Measurements from ENCODE around the gene LRCH1. TPM values are rescaled to one million over a fixed set of nuclear protein-coding genes. Genes with fewer than 3 reads are reported as not detected.

Gene LRCH1
- total and polyA plus RNA-seq, 10 of the 15 experiments (the other 5 are each of a cell fraction or from before 2014, with no cell fraction given), result 5.3 to 48.9 (median 14.4) TPM

- no peak for TF ChIP-seq ZSCAN29 (IDR thresholded peaks at IDR 0.05)
- no peak for TF ChIP-seq POU2F2 (IDR thresholded peaks at IDR 0.05; ENCODE audit: borderline replicate concordance, low read depth, low read length)
- no peak for TF ChIP-seq SREBF2 (IDR thresholded peaks at IDR 0.05; ENCODE audit: low read length)
- no peak for TF ChIP-seq PAX8 (IDR thresholded peaks at IDR 0.05)
- TF ChIP-seq JUNB (IDR thresholded peaks at IDR 0.05), result no peak
- no peak for TF ChIP-seq PML (IDR thresholded peaks at IDR 0.05; ENCODE audit: low read length)
- no peak for TF ChIP-seq EP300 (IDR thresholded peaks at IDR 0.05; ENCODE audit: borderline replicate concordance in 1 of 2, control insufficient read depth in 1 of 2, low read depth in 2 of 2, low read length in 2 of 2)
- no peak for TF ChIP-seq WRNIP1 (IDR thresholded peaks at IDR 0.05; ENCODE audit: borderline replicate concordance, low read depth, low read length)
- TF ChIP-seq DPF2 (IDR thresholded peaks at IDR 0.05), result no peak
- TF ChIP-seq BHLHE40 (IDR thresholded peaks at IDR 0.05; ENCODE audit: borderline replicate concordance in 1 of 2, low read depth in 2 of 2, low read length in 1 of 2), result peak; percentile 63 to 77; a peak in 3 of 4 replicates
- no peak for TF ChIP-seq FOXM1 (IDR thresholded peaks at IDR 0.05; ENCODE audit: low read depth, low read length)
- no peak for TF ChIP-seq TCF7 (IDR thresholded peaks at IDR 0.05; ENCODE audit: borderline replicate concordance)
- TF ChIP-seq ZBTB11 (CRISPR knock-in tag; IDR thresholded peaks at IDR 0.05), result no peak
- TF ChIP-seq NR2C1 (IDR thresholded peaks at IDR 0.05), result no peak
- no peak for TF ChIP-seq MYC (IDR thresholded peaks at IDR 0.05; ENCODE audit: insufficient read depth, insufficient read length, insufficient replicate concordance, low read length, severe bottlenecking)
- no peak for TF ChIP-seq RFX5 (IDR thresholded peaks at IDR 0.05; ENCODE audit: low read depth, low read length)
- TF ChIP-seq SIN3A (IDR thresholded peaks at IDR 0.05; ENCODE audit: low read depth, low read length), result no peak
- TF ChIP-seq, protein P1, sequence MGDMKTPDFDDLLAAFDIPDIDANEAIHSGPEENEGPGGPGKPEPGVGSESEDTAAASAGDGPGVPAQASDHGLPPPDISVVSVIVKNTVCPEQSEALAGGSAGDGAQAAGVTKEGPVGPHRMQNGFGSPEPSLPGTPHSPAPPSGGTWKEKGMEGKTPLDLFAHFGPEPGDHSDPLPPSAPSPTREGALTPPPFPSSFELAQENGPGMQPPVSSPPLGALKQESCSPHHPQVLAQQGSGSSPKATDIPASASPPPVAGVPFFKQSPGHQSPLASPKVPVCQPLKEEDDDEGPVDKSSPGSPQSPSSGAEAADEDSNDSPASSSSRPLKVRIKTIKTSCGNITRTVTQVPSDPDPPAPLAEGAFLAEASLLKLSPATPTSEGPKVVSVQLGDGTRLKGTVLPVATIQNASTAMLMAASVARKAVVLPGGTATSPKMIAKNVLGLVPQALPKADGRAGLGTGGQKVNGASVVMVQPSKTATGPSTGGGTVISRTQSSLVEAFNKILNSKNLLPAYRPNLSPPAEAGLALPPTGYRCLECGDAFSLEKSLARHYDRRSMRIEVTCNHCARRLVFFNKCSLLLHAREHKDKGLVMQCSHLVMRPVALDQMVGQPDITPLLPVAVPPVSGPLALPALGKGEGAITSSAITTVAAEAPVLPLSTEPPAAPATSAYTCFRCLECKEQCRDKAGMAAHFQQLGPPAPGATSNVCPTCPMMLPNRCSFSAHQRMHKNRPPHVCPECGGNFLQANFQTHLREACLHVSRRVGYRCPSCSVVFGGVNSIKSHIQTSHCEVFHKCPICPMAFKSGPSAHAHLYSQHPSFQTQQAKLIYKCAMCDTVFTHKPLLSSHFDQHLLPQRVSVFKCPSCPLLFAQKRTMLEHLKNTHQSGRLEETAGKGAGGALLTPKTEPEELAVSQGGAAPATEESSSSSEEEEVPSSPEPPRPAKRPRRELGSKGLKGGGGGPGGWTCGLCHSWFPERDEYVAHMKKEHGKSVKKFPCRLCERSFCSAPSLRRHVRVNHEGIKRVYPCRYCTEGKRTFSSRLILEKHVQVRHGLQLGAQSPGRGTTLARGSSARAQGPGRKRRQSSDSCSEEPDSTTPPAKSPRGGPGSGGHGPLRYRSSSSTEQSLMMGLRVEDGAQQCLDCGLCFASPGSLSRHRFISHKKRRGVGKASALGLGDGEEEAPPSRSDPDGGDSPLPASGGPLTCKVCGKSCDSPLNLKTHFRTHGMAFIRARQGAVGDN (IDR thresholded peaks at IDR 0.05), result no peak
- TF ChIP-seq, protein P2, sequence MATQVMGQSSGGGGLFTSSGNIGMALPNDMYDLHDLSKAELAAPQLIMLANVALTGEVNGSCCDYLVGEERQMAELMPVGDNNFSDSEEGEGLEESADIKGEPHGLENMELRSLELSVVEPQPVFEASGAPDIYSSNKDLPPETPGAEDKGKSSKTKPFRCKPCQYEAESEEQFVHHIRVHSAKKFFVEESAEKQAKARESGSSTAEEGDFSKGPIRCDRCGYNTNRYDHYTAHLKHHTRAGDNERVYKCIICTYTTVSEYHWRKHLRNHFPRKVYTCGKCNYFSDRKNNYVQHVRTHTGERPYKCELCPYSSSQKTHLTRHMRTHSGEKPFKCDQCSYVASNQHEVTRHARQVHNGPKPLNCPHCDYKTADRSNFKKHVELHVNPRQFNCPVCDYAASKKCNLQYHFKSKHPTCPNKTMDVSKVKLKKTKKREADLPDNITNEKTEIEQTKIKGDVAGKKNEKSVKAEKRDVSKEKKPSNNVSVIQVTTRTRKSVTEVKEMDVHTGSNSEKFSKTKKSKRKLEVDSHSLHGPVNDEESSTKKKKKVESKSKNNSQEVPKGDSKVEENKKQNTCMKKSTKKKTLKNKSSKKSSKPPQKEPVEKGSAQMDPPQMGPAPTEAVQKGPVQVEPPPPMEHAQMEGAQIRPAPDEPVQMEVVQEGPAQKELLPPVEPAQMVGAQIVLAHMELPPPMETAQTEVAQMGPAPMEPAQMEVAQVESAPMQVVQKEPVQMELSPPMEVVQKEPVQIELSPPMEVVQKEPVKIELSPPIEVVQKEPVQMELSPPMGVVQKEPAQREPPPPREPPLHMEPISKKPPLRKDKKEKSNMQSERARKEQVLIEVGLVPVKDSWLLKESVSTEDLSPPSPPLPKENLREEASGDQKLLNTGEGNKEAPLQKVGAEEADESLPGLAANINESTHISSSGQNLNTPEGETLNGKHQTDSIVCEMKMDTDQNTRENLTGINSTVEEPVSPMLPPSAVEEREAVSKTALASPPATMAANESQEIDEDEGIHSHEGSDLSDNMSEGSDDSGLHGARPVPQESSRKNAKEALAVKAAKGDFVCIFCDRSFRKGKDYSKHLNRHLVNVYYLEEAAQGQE (IDR thresholded peaks at IDR 0.05; ENCODE audit: low read depth, low read length), result no peak
- TF ChIP-seq ZNF622 (IDR thresholded peaks at IDR 0.05), result no peak
These were observed 126.6 kb downstream of the LRCH1 start (continued) for GRCh38 chr13:46679369-46680120.

Measured in GM12878 (cell line).